AG20443 (cell line): ENCODE measurements around the gene TCN1.

ENCODE experiments used
- DNase-seq: peaks from one replicate; pipeline ENCODE4 v3.0.0; 2012; ENCODE audit warnings: low spot score, mixed read lengths

Gene TCN1

DNA sequence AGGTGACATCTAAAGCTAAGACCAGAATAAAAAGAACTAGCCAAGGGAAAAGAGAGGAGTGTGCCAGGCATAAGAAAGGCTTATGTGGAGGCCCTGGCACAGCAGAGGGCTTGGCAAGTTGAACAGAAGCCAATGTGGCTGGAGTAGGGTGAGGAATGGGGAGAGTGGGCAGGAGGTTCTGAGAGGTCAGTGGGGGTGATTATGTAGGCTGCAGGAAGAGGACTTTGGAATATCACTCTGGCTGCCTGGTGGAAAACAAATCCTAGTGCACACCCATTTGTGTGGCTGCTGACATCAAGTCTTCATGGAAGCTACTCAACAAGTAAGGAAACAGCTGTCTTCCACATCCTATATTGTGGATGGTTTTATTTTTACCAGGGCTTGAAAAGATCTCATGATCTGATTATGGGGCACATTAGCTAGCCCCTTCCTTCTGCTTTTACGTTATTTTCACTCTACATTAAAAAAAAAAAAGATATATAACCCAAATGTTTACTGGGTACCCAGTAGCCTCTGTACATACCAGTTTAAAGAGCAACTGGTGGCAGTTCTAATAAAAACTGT lies 59.2 kb downstream of the TCN1 start:
- no peak for DNase-seq

DNA sequence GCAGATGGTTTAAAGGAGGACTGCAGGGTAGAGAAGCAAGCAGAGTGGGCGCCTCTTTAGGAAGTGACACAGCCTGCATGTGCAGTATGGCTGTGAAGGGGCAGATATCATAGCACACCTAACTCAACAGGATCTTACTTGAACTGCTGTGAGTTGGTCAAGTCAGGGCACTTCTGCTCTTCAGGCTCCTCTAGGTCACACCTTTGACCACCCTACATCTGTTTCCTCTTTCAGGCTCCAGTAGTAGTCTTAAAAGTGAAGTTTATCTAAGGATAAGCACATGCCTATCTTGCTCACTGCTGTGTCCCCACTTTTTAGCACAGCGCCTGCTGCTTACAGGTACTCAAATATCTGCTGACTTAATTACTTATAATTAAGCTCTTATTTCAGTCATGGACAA lies 62.2 kb downstream of the TCN1 start:
- no peak for DNase-seq
